Loucy (cell line): ENCODE results near the gene ARHGAP24.

Experiments used
- H2AFZ ChIP-seq: fragments of 200-600 bp; sonication (generic); 2 replicates; pipeline ENCODE4 v1.6.0; 2016; ENCODE audit warnings: antibody characterized with exemption, mild to moderate bottlenecking, low read length, moderate library complexity
- H3F3A ChIP-seq: fragments of 200-600 bp; 2 replicates; pipeline ENCODE4 v1.6.0; 2016; ENCODE audit warnings: antibody characterized with exemption, low read depth, mild to moderate bottlenecking
- H3K27me3 ChIP-seq: fragments of 200-600 bp; sonication (generic); 2 replicates; pipeline ENCODE4 v1.6.1; 2014; ENCODE audit warnings: low read length, mild to moderate bottlenecking; ENCODE audit not compliant: insufficient read depth, poor library complexity, severe bottlenecking
- H3K36me3 ChIP-seq: fragments of 200-600 bp; sonication (generic); 2 replicates; pipeline ENCODE4 v1.6.1; 2016; ENCODE audit warnings: low read length; ENCODE audit not compliant: insufficient read depth
- H3K4me1 ChIP-seq: fragments of 200-600 bp; sonication (generic); 2 replicates; pipeline ENCODE4 v1.5.1; 2014; ENCODE audit warnings: low read length, mild to moderate bottlenecking; ENCODE audit not compliant: insufficient read depth, poor library complexity, severe bottlenecking
- H3K4me2 ChIP-seq: fragments of 200-600 bp; sonication (generic); 2 replicates; pipeline ENCODE4 v1.6.0; 2014; ENCODE audit warnings: antibody characterized with exemption, low read length, low read depth, mild to moderate bottlenecking; ENCODE audit not compliant: poor library complexity, severe bottlenecking
- H3K4me3 ChIP-seq: fragments of 200-600 bp; sonication (generic); 2 replicates; pipeline ENCODE4 v1.5.1; 2014; ENCODE audit warnings: low read length, mild to moderate bottlenecking, mixed read lengths; ENCODE audit not compliant: poor library complexity, severe bottlenecking
- H3K79me2 ChIP-seq: fragments of 200-600 bp; sonication (generic); 2 replicates; pipeline ENCODE4 v1.6.1; 2014; ENCODE audit warnings: low read length; ENCODE audit not compliant: insufficient read depth
- H3K9ac ChIP-seq: fragments of 200-600 bp; sonication (generic); 2 replicates; pipeline ENCODE4 v1.6.0; 2014; ENCODE audit warnings: mild to moderate bottlenecking, low read depth, low read length, moderate library complexity; ENCODE audit not compliant: poor library complexity, severe bottlenecking
- H3K9me2 ChIP-seq: fragments of 200-600 bp; sonication (generic); replicated peaks from 2 replicates; pipeline ENCODE4 v1.6.1; 2016; ENCODE audit warnings: low read depth, low read length, mixed read lengths
- H3K9me3 ChIP-seq: fragments of 200-600 bp; sonication (generic); 2 replicates; pipeline ENCODE4 v1.6.1; 2014; ENCODE audit warnings: mild to moderate bottlenecking, antibody characterized with exemption, low read length, low read depth; ENCODE audit not compliant: insufficient read depth
- H4K20me1 ChIP-seq: fragments of 200-600 bp; sonication (generic); 2 replicates; pipeline ENCODE4 v1.6.0; 2014; ENCODE audit warnings: antibody characterized with exemption, low read length, mild to moderate bottlenecking; ENCODE audit not compliant: insufficient read depth, poor library complexity, severe bottlenecking
- CTCF ChIP-seq: fragments of 200-600 bp; sonication (generic); conservative IDR thresholded peaks from 2 replicates; pipeline ENCODE4 v1.5.1; 2014; ENCODE audit warnings: mild to moderate bottlenecking, antibody characterized with exemption, low read length
- EZH2phosphoT487 ChIP-seq: fragments of 200-600 bp; IDR thresholded peaks from 2 replicates; pipeline ENCODE4 v1.6.1; 2018; ENCODE audit warnings: antibody characterized with exemption, mild to moderate bottlenecking, moderate library complexity, borderline replicate concordance

The ARHGAP24 gene

GRCh38 chr4:86036736-86037135, 561.8 kb downstream of the ARHGAP24 start:
- Histone ChIP-seq H3K4me2 (peak overlapping the region; percentile 68), H3F3A (no peaks in the 10 kb centered on the region), H2AFZ (peak overlapping the region; percentile 82), H3K27me3 (no peaks in the 10 kb centered on the region), H3K9ac (peak overlapping the region; percentile 11), H3K79me2 (no peaks in the 10 kb centered on the region), H3K9me3 (no peaks in the 10 kb centered on the region), H4K20me1 (no peaks in the 10 kb centered on the region), H3K4me3 (peak overlapping the region; percentile 50), H3K4me1 (peaks cover 34% of the 10 kb centered on the region), H3K36me3 (no peaks in the 10 kb centered on the region), H3K9me2 (no peaks in the 10 kb centered on the region)
- TF ChIP-seq EZH2phosphoT487 (no peak), CTCF (no peak)

- Histone ChIP-seq H4K20me1 (no peaks in the 10 kb centered on the region), H3K9me2 (no peaks in the 10 kb centered on the region), H3K9ac (no peak overlapping the region), H3F3A (no peaks in the 10 kb centered on the region), H3K79me2 (no peaks in the 10 kb centered on the region), H3K4me3 (no peak overlapping the region), H3K27me3 (no peaks in the 10 kb centered on the region), H2AFZ (peak overlapping the region; percentile 38; the same call in 1 of the 2 replicates), H3K9me3 (no peaks in the 10 kb centered on the region), H3K4me2 (no peak overlapping the region), H3K36me3 (no peaks in the 10 kb centered on the region), H3K4me1 (peaks cover 30% of the 10 kb centered on the region)
- TF ChIP-seq EZH2phosphoT487 (no peak), CTCF (no peak)
Measured at GRCh38 chr4:86038037-86038436, 563.1 kb downstream of the ARHGAP24 start.

- peak; percentile 83 for TF ChIP-seq CTCF
- no peak for TF ChIP-seq EZH2phosphoT487
- Histone ChIP-seq H3K4me2 (peak overlapping the region; percentile 49), H3K9me3 (no peaks in the 10 kb centered on the region), H2AFZ (peak overlapping the region; percentile 68), H4K20me1 (no peaks in the 10 kb centered on the region), H3K36me3 (no peaks in the 10 kb centered on the region), H3F3A (no peaks in the 10 kb centered on the region), H3K4me3 (peak overlapping the region; percentile 34), H3K9ac (no peak overlapping the region), H3K79me2 (no peaks in the 10 kb centered on the region), H3K27me3 (no peaks in the 10 kb centered on the region), H3K4me1 (peaks cover 8% of the 10 kb centered on the region), H3K9me2 (no peaks in the 10 kb centered on the region)
Measured at GRCh38 chr4:86043755-86044592, 569.0 kb downstream of the ARHGAP24 start.
